Endodermal cell (in vitro differentiated cells): Measurements from ENCODE around the gene PHC2. TPM values are rescaled to one million over a fixed set of nuclear protein-coding genes. Genes with fewer than 3 reads are reported as not detected.

Experiments
- DNase-seq: peaks from one replicate; pipeline ENCODE4 v3.0.0-alpha.2; 2017
- H3K27ac ChIP-seq: 2 replicates; pipeline ENCODE4 v1.5.1; 2013; ENCODE audit warnings: mild to moderate bottlenecking, low read depth, low read length, moderate library complexity
- H3K27me3 ChIP-seq: 2 replicates; pipeline ENCODE4 v1.6.1; 2013; ENCODE audit warnings: mild to moderate bottlenecking, low read length, moderate library complexity; ENCODE audit not compliant: insufficient read depth, control insufficient read depth, poor library complexity, severe bottlenecking
- H3K36me3 ChIP-seq: 2 replicates; pipeline ENCODE4 v1.7.0; 2013; ENCODE audit warnings: mild to moderate bottlenecking, low read length, moderate library complexity; ENCODE audit not compliant: control insufficient read depth, insufficient read depth
- H3K4me1 ChIP-seq: one replicate; pipeline ENCODE4 v1.7.0; 2013; ENCODE audit warnings: low read length; ENCODE audit not compliant: control insufficient read depth, insufficient read depth
- H3K4me3 ChIP-seq: 2 replicates; pipeline ENCODE4 v1.5.1; 2013; ENCODE audit warnings: mild to moderate bottlenecking, low read length, moderate library complexity
- H3K9ac ChIP-seq: 2 replicates; pipeline ENCODE4 v1.6.1; 2013; ENCODE audit warnings: mild to moderate bottlenecking, low read length, moderate library complexity; ENCODE audit not compliant: poor library complexity, severe bottlenecking; ENCODE audit errors: extremely low read depth
- H3K9me3 ChIP-seq: 2 replicates; pipeline ENCODE4 v1.6.1; 2013; ENCODE audit warnings: mild to moderate bottlenecking, low read length, moderate library complexity; ENCODE audit not compliant: control insufficient read depth
- H3K27ac Mint-ChIP-seq: 2 replicates; pipeline ENCODE4 v1.8.0; 2020; ENCODE audit warnings: mixed read lengths
- H3K27me3 Mint-ChIP-seq: 2 replicates; pipeline ENCODE4 v1.8.0; 2021; ENCODE audit warnings: mild to moderate bottlenecking, mixed read lengths; ENCODE audit not compliant: insufficient read depth
- H3K36me3 Mint-ChIP-seq: 2 replicates; pipeline ENCODE4 v1.8.0; 2020; ENCODE audit warnings: low read depth, mixed read lengths
- H3K4me1 Mint-ChIP-seq: 2 replicates; pipeline ENCODE4 v1.8.0; 2020; ENCODE audit warnings: mixed read lengths
- H3K4me3 Mint-ChIP-seq: 2 replicates; pipeline ENCODE4 v1.8.0; 2020; ENCODE audit warnings: mild to moderate bottlenecking, moderate library complexity, mixed read lengths
- H3K9me3 Mint-ChIP-seq: 2 replicates; pipeline ENCODE4 v1.8.0; 2020; ENCODE audit warnings: mild to moderate bottlenecking, mixed read lengths
- WGBS, 2 experiments: methylation state at CpG; one replicate each; pipeline versions ENCODE4 v1.1.5 to v1.1.7; 2013; ENCODE audit warnings: missing lambda C conversion rate in 2 of 2, mixed read lengths in 1 of 2; ENCODE audit not compliant: insufficient coverage in 1 of 2, insufficient read length in 1 of 2; 5-methylcytosine and 5-hydroxymethylcytosine counted together
- total RNA-seq, 2 donors: library from RNA; stranded (reverse); fragmentation: NEBNext Ultra II Directional in 1 of 2; extraction: Animal tissue kit (Norgen Biotek cat#: 25700) in 1 of 2; gene quantifications; 2 replicates in 1 of 2; 3 replicates in 1 of 2; pipeline ENCODE4 v1.2.1, GENCODE V29; 2021
- TF ChIP-seq, protein P1 (sequence below): fragments of 200-600 bp; sonication (generic); conservative IDR thresholded peaks from 2 replicates; pipeline ENCODE4 v1.5.0; 2021; ENCODE audit warnings: antibody characterized with exemption, mild to moderate bottlenecking

Gene PHC2
- total RNA-seq, 2 donors from 2014 or later, result 32.1 to 43.9 TPM

DNA sequence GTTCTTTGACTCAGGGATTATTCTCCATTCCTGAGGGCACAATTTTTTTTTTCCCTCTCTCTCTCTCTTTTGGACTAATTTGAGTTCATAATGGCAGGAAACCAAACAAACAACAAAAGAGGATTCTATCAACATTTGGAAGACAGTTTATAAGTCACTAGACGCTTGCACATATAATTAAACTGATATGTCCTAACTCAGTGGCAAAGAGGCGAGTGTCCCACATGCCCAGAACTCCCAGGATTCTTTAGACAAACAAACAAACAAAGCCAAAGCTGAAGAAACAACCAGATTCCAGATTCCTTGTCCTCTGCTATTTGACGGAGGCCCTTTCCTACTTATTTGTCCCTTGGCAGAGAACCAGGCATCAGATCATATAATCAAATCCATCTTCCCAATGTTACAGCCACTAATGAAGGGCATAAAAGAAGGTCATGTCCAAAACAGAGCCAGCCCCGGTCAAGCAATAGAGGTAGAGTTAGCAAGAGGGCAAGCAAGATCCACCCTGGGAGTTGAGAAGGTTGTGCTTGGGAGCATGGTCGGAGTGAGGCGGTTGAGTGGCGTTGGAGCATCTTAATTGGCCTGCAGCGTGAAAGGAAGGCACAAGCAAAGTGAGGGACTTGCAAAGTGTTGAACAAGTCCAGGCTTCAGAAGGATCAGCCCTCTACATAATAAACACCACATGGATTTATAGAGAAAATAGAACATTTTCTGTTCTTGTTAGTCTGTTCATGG is 144.3 kb downstream of the PHC2 start:
- H3K27me3 ChIP-seq, result no peaks in the 10 kb centered on the region
- H3K27ac ChIP-seq, result no peak overlapping the region
- H3K4me3 Mint-ChIP-seq, result no peak overlapping the region
- no peak overlapping the region for H3K9ac ChIP-seq
- WGBS, 2 experiments, result 93 to 94% methylated on average over 5 to 8 of the region's 8 CpGs
- DNase-seq, result no peak
- no peaks in the 10 kb centered on the region for H3K4me1 ChIP-seq
- no peaks in the 10 kb centered on the region for H3K9me3 ChIP-seq
- H3K36me3 Mint-ChIP-seq, result peaks cover 56% of the 10 kb centered on the region
- peaks cover 9% of the 10 kb centered on the region for H3K4me1 Mint-ChIP-seq
- TF ChIP-seq, protein P1, sequence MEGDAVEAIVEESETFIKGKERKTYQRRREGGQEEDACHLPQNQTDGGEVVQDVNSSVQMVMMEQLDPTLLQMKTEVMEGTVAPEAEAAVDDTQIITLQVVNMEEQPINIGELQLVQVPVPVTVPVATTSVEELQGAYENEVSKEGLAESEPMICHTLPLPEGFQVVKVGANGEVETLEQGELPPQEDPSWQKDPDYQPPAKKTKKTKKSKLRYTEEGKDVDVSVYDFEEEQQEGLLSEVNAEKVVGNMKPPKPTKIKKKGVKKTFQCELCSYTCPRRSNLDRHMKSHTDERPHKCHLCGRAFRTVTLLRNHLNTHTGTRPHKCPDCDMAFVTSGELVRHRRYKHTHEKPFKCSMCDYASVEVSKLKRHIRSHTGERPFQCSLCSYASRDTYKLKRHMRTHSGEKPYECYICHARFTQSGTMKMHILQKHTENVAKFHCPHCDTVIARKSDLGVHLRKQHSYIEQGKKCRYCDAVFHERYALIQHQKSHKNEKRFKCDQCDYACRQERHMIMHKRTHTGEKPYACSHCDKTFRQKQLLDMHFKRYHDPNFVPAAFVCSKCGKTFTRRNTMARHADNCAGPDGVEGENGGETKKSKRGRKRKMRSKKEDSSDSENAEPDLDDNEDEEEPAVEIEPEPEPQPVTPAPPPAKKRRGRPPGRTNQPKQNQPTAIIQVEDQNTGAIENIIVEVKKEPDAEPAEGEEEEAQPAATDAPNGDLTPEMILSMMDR, result no peak
- H3K9me3 Mint-ChIP-seq, result peaks cover 7% of the 10 kb centered on the region
- peaks cover 49% of the 10 kb centered on the region for H3K36me3 ChIP-seq
- no peaks in the 10 kb centered on the region for H3K27me3 Mint-ChIP-seq
- H3K27ac Mint-ChIP-seq, result no peak overlapping the region
- H3K4me3 ChIP-seq, result no peak overlapping the region

DNA sequence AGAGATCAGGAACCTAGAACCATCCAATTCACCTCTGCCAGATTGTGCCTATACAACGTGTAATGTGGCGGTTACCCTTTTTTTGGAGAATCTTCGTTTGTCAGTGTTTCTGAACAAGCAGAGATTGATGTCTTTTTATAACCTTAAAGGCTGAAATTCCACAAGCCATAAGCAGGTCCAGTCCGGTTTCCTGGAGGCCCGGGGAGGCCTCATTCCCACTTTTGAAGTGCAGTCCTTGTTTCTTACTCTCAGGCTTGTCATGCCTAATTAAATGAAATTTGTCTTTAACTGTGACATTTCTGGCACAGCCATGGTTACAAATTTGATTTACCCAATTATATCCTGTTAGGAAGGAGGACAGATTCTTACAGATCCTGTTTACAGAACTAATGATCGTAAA is 146.8 kb downstream of the PHC2 start:
- no peak for DNase-seq
- Histone ChIP-seq H3K27ac (no peak overlapping the region), H3K27me3 (no peaks in the 10 kb centered on the region), H3K36me3 (peaks cover 62% of the 10 kb centered on the region), H3K4me3 (no peak overlapping the region), H3K9ac (no peak overlapping the region), H3K4me1 (no peaks in the 10 kb centered on the region), H3K9me3 (no peaks in the 10 kb centered on the region)
- Mint-ChIP-seq H3K27ac (no peak overlapping the region), H3K9me3 (peaks cover under 1% of the 10 kb centered on the region), H3K4me3 (no peak overlapping the region), H3K4me1 (peaks cover 9% of the 10 kb centered on the region), H3K27me3 (no peaks in the 10 kb centered on the region), H3K36me3 (peaks cover 60% of the 10 kb centered on the region)
- TF ChIP-seq, protein P1, result no peak
- WGBS, 2 experiments, result 96 to 100% methylated on average over 6 of the region's 6 CpGs

DNA sequence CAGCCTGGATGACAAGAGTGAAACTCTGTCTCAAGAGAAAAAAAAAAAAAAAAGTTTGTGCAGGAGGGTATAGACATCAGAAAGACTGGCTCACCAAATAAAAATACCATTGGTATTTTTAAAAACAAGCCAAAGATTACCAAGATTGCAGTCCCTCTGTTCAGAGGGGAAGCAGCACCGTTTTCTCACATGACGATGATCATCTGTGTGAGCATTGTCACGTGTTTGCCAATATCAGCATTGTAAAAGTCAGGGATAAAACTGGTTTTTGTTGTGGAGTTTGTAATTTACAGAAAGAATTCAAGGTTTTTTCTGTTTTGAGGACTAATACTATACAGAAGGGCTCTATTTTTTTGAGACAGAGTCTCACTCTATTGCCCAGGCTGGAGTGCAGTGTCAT is 148.1 kb downstream of the PHC2 start:
- Histone ChIP-seq H3K4me1 (no peaks in the 10 kb centered on the region), H3K9me3 (no peaks in the 10 kb centered on the region), H3K9ac (no peak overlapping the region), H3K27me3 (no peaks in the 10 kb centered on the region), H3K36me3 (peaks cover 63% of the 10 kb centered on the region), H3K4me3 (no peak overlapping the region), H3K27ac (no peak overlapping the region)
- Mint-ChIP-seq H3K36me3 (peaks cover 58% of the 10 kb centered on the region), H3K27ac (no peak overlapping the region), H3K27me3 (no peaks in the 10 kb centered on the region), H3K4me3 (no peak overlapping the region), H3K9me3 (no peaks in the 10 kb centered on the region), H3K4me1 (peaks cover 9% of the 10 kb centered on the region)
- DNase-seq, result no peak
- TF ChIP-seq, protein P1, result no peak
- 97 to 100% methylated on average over 3 of the region's 3 CpGs for WGBS, 2 experiments
